Glomerular visceral epithelial cell (primary cell): ENCODE data around the gene PRKCE.

Experiments
- DNase-seq: peaks from one replicate; pipeline ENCODE4 v3.0.0-alpha.2; 2016; ENCODE audit errors: extremely low spot score

The PRKCE gene

DNA sequence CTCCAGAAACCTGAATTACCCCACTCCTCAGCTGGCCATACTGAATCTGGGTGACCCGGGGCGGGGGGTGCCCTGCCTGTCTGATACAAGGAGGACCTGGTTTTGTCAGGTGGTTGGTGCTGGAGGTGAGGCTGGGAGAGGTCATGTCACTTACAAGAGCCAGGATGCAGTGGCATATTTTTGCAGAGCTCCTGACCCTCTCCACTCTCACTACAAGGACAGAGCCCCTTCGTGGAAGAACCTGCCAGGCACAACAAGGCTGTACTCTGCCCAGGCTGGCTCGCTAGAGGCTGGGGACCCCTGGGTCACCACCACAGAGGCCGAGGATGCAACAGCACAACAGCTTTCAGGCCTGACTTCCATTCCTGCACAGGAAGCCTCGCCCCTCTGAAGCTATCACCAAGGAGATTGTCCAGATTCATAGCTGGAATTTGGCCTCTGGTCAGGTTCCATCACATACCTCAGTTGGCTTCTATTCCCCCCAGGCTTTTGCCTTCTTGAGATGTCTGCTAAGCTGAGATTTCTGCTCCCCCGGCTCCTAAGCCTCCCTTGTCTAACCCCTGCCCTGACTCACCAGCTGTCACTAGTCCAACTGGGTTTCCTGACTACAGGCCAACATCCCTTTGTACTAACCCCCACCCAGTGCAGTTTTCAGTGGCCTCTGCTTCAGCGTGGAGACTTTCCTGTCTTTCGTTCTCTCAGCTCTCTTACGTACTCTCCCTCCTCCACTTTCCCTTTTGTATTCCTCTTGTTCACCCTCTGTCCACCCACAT lies 513.2 kb downstream of the PRKCE start:
- DNase-seq = peak; percentile 85

DNA sequence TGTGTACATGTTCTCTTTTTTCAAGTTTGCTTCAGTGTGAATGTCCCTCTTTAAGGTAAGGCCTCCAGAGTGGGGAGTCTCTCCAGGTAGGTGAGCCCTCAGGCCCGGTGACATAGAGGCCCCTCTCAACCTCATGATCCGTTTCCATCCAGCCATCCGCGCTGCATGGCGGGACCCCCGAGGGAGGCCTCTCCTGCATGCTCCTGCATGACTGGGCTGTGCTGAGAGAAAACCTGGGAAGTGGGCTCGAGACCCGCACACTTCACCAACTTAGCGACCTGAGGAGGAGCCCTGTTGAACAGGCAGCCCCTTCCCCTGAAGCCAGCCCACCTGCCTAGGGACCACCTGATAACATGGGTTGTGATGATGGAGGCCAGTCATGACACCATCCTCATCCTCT lies 514.4 kb downstream of the PRKCE start:
- DNase-seq = no peak

DNA sequence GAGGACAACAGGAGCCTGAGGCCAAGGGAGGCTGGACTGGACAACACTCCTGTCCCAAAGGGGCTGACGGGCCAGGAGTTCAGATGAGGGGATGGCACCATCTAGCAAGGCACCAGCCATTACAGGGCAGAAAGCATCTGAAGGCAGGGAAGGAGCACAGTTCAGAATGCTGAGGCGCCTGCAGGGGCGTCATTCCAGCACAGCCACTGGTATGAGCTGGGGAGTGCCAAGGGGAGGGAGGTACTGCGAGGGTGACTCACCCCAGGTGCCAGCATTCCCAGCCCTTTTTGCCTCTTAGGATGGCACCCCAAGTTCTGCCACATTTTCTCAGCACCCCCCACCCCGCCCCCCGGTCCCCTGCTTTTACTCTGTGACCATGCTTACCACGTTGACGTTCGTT lies 515.9 kb downstream of the PRKCE start:
- no peak for DNase-seq

DNA sequence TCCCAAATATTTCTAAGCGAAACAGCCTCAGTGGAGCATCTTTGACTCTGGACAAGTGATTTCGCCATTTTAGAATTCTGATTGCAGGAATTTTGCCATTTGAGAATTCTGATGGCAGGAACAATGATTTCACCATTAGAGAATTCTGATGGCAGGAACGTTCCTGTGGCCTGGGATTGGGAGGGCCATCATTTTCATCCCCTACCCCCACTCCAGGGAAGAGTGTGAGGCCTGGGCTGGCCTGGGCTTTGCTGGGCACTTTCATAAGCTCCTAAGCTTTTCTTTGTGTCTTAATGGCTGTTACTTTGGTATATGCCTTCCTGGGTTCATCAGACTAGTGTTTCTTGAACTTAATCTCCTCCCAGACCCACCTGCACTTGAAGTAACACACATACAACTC lies 516.4 kb downstream of the PRKCE start:
- peak; percentile 48 for DNase-seq

DNA sequence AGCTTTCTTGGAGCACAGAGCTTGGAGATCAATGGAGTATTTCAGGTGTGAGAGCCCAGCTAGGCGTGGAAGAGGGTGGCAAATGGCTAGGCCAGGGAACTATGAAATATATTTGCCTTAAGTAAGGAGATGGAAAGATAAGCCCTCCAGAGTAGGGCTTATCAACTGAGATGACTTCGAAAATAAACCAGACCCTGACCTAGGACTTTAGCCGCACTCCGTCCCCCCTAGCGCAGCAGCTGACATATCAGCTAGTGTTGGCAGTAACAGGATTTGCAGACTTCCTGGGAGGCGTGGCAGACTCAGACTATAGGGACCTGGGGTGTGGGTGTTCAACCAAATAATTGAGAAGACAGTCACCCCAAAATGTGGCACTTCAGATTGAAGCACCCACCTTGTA lies 518.0 kb downstream of the PRKCE start:
- DNase-seq = no peak

DNA sequence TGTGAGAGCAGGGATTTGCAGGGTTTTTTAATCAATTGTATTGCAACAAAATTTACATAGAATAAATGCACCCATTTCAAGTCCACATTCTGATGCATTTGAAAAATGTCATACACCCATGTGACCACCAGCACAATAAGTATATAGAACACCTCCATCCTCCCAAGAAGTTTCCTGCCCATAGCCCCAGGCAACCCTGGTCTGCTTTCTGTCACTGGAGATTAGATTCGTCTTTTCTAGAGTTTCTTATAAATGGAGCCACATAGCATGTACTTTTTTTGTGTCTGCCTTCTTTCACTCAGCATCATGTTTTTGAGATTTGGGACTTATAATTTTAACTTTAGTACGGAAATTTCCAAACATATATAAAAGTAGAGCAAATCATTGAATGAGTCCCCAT lies 518.6 kb downstream of the PRKCE start:
- DNase-seq = no peak

DNA sequence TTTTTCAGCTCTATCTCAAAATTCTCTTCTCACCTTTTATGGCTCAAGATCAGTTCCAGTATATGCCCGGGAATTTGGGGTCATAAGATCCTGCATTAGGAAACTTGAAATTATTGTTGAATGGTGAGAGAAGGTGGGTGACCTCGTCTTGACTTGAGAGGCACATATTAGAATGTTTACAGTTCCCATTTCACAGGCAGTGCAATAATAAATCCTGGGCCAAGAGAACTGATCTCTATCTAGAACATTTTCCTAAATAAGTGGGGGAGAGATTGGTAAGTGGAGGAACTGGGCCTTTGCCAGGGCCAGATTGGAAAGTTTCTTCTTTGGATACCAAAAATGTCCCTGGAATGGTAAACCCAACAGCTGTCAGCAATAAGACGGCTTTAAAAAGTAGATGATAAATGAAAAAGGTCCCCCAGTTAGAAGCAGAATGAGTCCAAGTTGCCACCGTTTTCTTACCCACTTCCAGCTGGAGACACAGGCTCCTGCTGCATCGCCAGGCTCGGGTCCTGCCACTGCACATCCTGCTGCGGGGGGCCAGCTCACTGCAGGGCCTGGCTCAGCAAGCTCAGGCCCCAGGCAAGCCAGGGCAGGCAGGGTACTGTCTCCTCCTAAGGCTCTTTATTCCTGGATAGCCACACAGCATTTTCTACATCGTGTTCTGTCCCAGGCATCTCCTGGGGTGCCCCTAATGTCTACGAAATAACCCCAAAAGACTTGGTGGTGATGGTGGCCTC lies 519.3 kb downstream of the PRKCE start:
- no peak for DNase-seq

DNA sequence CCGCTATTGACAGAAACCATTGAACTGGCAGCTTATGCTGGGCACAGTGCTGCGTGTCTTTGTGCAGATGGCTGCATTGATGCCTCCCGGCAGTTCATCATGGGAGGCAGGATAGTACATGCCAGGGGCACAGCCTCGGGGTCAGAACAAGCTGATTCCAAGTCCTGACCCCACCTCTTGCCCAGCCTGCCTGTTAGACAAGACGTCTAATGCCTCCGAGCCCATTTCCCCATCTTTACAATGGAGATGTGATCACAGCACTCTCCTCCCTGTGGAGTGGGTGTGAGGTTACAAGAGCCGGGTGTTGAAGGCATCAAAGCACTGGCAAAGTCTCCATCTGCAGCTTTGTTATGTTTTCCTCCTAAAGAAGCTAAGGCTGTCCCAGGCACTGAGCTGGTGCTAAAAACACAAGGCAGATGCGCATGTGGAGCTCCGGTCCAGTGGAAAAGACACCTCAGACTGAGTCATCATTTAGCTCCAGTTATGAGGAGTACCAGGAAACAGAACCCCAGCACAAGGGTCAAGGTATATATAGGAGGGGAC lies 520.0 kb downstream of the PRKCE start:
- peak; percentile 64 for DNase-seq

DNA sequence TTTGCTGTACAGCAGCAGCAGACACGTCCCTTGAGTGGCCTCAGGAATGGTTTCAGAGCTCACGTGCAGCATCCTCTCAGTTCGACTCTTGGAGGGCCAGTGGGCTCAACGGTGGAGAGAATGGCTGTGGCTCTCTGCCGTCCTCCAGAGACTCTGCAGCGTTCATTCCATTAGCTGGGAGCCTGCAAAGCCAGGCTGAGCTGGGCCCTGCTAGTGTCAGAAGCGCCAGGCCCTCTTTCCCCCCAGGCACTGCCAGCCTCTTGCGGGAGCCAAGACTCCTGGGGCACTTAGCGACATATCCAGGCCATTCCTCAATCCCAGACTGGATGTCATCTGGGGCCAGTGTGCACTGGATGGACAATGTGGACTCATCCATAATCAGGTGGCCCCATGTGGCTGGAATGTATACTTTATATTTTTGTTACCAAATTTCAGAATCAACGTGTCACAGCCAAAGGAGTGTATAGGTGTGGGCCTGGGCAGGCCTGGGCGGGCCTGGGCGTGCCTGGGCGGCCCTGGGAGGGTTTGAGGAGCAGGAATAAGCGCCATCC lies 520.6 kb downstream of the PRKCE start:
- DNase-seq = no peak

DNA sequence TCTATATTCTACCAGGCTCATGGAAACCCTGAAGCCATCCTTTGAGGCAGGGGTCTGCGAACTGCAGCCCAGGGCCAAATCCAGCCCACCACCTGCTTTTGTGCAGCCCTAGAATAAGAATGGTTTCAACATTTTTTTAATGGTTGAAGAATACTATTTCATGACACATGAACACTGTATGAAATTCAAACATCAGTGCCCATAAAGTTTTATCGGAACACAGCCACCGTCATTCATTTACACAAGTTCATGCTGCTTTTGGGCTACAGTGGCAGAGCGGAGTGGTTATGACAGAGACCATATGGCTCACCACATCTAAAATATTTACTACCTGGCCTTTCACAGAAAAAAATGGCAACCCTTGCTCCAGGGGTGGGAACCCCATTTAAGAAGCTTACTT lies 521.6 kb downstream of the PRKCE start:
- no peak for DNase-seq

DNA sequence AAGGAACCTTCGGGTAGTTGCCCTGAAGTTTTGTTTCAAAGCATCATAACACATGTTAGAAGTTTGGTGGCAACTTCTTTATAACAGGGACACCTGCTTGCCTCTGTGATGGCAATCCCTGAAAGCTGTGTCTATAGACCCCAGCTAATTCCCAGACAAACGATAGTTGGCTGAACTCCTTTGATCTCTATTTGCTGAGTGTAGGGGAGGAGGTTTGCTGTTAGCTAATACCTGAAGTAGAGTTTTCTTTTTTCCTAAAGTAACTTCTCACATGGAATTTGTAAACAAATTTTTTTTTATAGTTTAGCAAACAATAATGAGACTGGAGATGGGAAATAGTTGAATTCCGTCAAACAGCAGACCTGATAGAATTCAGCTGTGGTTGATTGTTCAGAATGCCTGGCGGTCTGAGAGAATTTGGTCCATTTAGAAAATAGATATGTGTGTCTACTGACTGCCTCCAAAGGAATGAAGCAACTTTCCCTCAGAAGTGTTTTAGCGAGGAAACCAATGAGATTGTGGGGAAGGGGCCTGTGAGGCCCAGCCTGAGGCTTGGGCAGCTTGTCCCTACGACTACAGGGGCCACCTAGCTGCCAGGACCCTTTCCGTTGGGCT lies 522.3 kb downstream of the PRKCE start:
- DNase-seq = no peak

DNA sequence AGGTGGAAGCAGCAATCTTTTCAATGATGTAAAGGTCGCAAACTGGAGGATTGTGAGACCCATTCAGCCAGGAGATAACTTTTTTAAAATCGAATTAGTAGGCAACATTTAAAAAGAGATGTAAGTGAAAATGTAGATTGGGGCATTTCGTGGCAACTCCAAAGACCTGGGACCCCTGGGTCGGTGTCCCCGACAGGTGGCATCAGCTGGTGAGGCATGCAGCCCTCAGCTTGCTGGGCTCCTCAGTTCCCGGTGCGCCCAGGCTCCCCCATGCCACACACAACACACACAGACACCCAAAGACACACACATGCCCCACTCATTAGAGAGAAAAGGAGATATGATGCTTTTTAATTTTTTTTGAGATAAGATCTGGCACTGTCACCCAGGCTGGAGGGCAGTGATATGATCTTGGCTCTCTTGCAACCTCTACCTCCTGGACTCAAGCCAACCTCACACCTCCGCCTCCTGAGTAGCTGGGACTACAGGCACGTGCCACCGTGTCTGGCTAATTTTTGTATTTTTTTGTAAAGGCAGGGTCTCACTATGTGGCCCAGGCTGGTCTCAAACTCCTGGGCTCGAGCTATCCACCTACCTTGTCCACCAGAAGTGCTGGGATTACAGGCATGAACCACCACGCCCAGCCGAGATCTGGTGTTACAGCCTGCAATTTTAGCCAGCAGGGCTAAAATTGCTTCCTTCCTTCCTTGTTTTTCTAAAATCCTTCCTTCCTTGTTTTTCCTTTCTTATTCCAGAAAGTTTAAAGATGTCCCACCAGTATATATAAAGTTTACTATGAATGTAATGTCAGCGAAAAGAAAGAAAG lies 523.1 kb downstream of the PRKCE start:
- DNase-seq = no peak

DNA sequence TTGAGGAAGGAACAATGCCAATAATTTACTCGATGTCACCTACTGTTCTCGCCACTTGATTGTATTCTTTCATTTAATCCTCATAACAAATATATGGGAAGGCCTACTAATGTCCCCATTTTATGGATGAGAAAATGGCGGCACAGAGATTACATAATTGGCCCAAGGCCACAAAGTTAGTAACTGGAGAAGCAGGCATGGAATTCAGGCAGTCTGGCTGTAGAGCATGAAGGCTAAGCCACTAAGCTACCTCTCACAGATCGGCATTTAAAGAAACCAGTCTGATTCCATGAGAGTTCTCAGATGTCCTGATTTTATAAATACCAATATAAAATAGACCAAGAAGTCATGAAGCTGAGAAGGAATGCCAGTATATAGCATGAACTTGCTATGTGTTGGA lies 523.9 kb downstream of the PRKCE start:
- DNase-seq = no peak

DNA sequence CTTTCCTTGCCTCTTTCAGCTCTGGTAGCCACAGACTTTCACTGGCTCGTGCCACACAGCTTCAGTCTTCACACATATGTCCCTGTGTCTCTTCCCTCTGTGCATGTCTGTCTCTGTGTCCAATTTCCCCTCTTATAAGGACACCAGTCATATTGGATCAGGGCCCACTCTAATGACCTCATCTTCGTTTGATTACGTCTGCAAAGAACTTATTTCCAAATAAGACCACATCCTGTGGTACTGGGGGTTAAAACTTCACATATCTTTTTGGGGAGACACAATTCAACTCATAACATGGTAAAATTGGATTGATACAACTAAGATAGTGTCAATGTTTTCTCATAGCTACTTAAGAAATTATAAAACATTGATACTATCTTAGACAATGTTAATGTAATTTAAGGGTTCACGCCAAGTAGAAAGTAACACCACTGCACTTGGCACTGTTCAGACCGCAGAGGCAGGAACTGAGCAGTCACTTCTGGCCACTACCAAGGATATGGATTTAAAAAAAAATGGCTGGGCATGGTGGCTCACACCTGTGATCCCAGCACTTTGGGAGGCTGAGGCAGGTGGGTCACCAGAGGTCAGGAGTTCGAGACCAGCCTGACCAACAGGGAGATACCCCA lies 526.1 kb downstream of the PRKCE start:
- no peak for DNase-seq

DNA sequence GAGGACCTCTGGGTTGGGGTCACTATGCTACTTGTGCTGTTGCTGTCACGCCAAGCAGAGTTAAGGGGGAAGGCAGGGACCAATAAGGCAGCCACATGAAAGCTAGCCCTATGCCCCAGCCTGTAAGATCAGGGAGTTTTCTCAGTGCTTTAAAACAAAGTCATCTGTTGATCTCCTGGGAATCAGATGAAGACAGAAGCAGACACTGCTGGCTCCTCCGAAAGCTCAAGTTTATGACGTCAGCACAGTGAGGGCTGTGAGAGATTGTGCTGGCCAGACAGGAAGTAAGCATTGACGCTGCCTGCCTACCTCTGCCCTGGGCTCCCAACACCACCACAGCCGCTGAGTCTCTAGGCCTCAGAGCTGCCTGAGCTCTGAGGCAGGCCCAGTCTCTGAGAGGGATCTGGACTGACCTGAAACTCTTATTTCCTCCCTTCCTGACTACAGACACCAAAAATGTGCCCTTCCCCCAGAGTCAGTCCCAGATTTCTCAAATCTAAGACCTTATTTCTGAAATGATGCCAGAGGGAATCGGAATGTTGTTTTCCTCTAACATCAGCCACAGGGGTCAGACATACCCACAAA lies 527.7 kb downstream of the PRKCE start:
- DNase-seq = peak; percentile 40

DNA sequence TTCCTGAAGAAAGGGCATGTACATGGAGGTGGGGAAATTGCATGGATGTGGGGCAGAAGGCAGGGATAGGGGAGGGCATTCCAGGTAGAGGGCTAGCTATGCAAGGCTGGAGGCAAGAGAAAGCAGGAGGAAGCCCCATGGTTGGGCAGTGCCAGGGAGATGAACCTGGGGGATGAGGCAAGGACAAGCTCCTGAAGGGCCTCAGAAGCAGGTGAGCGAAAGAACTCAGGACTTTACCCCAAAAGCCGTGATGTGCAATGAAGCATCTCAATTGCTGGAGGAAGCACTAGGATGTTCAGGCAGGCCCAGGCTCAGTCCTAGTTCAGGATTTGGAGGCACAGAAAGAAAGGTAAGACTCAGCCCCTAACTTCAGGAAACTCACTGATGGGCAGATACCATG lies 528.7 kb downstream of the PRKCE start:
- DNase-seq = no peak

DNA sequence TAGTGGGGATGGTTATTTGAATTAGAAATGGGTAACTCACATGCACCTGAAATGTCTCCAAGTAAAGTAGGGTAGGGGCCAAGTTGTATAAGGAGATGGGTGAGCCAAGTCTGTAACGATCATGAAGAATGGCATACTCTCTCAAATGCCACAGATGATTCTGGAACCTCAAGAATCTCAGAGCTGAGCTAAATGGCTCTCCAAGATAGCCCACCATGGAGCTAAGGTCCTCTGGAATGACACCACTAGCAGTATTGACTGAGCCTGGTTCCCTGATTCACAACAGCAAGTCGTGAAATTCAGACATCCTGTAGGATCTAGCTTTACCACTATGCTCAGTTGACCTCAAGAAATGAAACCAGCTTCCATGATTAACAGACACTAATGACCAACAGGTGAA lies 529.8 kb downstream of the PRKCE start:
- no peak for DNase-seq

DNA sequence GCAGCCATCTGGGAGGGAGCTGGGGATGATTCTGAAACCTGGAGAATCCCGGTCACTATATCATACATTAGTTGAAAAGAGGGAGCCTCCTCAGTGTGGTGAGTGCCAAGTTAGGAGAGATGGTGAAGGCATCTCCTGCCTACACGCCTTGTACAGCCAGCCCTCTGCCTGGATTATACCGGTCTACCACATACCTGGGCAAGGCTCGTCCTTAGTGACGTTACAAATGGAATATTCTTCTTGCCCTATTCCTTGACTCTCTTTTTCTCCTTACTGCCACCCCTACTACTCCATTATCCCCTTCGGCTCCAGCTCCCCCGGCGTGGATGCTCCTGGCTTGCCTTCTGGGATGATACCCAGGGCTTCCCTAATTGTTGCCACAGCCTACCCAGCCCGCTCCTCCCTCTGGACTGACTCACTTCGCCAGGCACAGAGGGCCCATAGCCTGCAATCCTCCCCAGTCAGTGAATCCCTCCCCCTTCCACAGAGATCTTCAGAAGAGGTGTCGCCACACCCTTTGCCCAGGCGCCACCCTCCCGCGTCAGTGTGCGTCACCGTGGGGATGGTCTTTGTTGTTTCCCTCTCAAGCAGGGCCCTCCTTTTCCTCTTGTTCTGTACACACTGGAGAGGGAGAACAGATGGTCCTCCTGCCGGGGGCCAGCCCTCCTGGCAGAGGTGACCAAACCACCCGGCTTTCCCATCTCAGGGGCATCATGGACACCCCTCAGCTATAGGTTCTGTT lies 530.5 kb downstream of the PRKCE start:
- DNase-seq = no peak

DNA sequence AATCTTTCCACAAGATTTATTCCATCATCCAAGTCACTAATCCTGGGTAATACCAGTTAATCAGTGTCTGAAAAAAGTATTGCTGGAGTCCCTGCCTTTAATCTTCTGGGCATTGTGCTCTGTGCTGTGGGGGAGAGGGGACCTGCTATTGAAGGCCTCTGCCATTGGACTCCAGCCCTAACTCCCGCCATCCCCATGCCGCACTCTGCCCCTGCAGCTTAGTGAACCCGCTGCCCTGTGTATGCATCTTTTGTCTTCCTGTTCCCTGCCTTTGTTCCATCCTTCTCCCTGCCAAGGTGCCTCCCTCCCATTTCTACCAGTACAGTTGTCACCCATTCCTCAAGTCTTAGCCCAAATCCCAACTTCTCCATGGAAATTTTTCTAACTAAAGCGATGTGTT lies 532.0 kb downstream of the PRKCE start:
- DNase-seq = no peak
